BLaER1 treated with 17β-estradiol and CSF1 and Interleukin-3, amounts not matched to agents 10 nM and 100 nM (cell line): ENCODE data around the gene FBXL13.
"Not testable (repeated sequence)": the region's sequence is repeated elsewhere in the genome, so short reads cannot be mapped to it uniquely, and the experiment has no call there.

Experiments
- H3K27ac ChIP-seq, 11 experiments: shearing (Covaris generic); formaldehyde crosslinking; 2 replicates each; pipeline ENCODE4 v1.8.1; 2022
- H3K27me3 ChIP-seq, 11 experiments: shearing (Covaris generic); formaldehyde crosslinking; 2 replicates each; pipeline ENCODE4 v1.8.1; 2022
- H3K36me3 ChIP-seq, 11 experiments: shearing (Covaris generic); formaldehyde crosslinking; 2 replicates each; pipeline ENCODE4 v1.8.1; 2022
- H3K4me1 ChIP-seq, 10 experiments: shearing (Covaris generic); formaldehyde crosslinking; 2 replicates each; pipeline ENCODE4 v1.8.1; 2022
- H3K4me2 ChIP-seq, 11 experiments: shearing (Covaris generic); formaldehyde crosslinking; 2 replicates each; pipeline ENCODE4 v1.8.1; 2022
- H3K4me3 ChIP-seq, 10 experiments: shearing (Covaris generic); formaldehyde crosslinking; 2 replicates each; pipeline ENCODE4 v1.8.1; 2022
- H3K9ac ChIP-seq, 11 experiments: shearing (Covaris generic); formaldehyde crosslinking; 2 replicates each; pipeline ENCODE4 v1.8.1; 2022
- H3K9me3 ChIP-seq, 11 experiments: shearing (Covaris generic); formaldehyde crosslinking; replicated peaks in 1 of 11; 2 replicates each; pipeline ENCODE4 v1.8.1; 2022
- H4K20me1 ChIP-seq, 11 experiments: shearing (Covaris generic); formaldehyde crosslinking; 2 replicates each; pipeline ENCODE4 v1.8.1; 2022
- Cebpa-rat ChIP-seq, 11 experiments: shearing (Covaris generic); IDR thresholded peaks; 2 replicates each; pipeline ENCODE4 v1.8.1; 2022

FBXL13 gene

GRCh38 chr7:103114576-103115008, 40.0 kb upstream of the FBXL13 start:
- Histone ChIP-seq H3K27ac (no peak overlapping the region), H3K4me1 (no peaks in the 10 kb centered on the region), H3K9me3 (peaks cover 0 to 18% (median 8%) of the 10 kb centered on the region in 11 experiments; a peak in 14 of 22 replicates), H3K9ac (no peak overlapping the region), H3K27me3 (no peaks in the 10 kb centered on the region), H3K4me2 (no peak overlapping the region), H4K20me1 (no peaks in the 10 kb centered on the region), H3K36me3 (peaks cover 3 to 35% (median 17%) of the 10 kb centered on the region in 11 experiments), H3K4me3 (no peak overlapping the region)
- TF ChIP-seq Cebpa-rat (IDR thresholded peaks at IDR 0.05): no peak

- H3K9me3 ChIP-seq: peaks cover 0 to 25% (median 8%) of the 10 kb centered on the region in 11 experiments; a peak in 15 of 22 replicates
- no peak for TF ChIP-seq Cebpa-rat (IDR thresholded peaks at IDR 0.05)
- H3K27ac ChIP-seq: no peak overlapping the region
- no peaks in the 10 kb centered on the region for H4K20me1 ChIP-seq
- no peaks in the 10 kb centered on the region for H3K27me3 ChIP-seq
- no peaks in the 10 kb centered on the region for H3K4me1 ChIP-seq
- no peak overlapping the region for H3K9ac ChIP-seq
- H3K4me3 ChIP-seq: no peak overlapping the region
- H3K36me3 ChIP-seq: peaks cover 0 to 31% (median 11%) of the 10 kb centered on the region in 11 experiments; a peak in 12 of 22 replicates
- H3K4me2 ChIP-seq: no peak overlapping the region
Measured at GRCh38 chr7:103113164-103113563, 38.6 kb upstream of the FBXL13 start.

- not testable (repeated sequence) for H3K27ac ChIP-seq, H4K20me1 ChIP-seq, H3K9ac ChIP-seq, H3K27me3 ChIP-seq, H3K4me1 ChIP-seq, H3K4me3 ChIP-seq, H3K4me2 ChIP-seq
- Histone ChIP-seq H3K9me3 (peaks cover 0 to 19% (median 4%) of the 10 kb centered on the region in 11 experiments; a peak in 11 of 22 replicates), H3K36me3 (peaks cover 17 to 63% (median 33%) of the 10 kb centered on the region in 11 experiments)
Measured at GRCh38 chr7:103106703-103107070, 32.1 kb upstream of the FBXL13 start.

- peaks cover 0 to 15% (median 4%) of the 10 kb centered on the region in 11 experiments; a peak in 7 of 22 replicates for H3K9me3 ChIP-seq
- TF ChIP-seq Cebpa-rat (IDR thresholded peaks at IDR 0.05): no peak
- peaks cover 17 to 68% (median 34%) of the 10 kb centered on the region in 11 experiments for H3K36me3 ChIP-seq
- H3K4me2 ChIP-seq: no peak overlapping the region
- no peak overlapping the region for H3K4me3 ChIP-seq
- no peaks in the 10 kb centered on the region for H3K27me3 ChIP-seq
- no peaks in the 10 kb centered on the region; a peak in 1 of 22 replicates for H4K20me1 ChIP-seq
- H3K27ac ChIP-seq: no peak overlapping the region
- no peaks in the 10 kb centered on the region for H3K4me1 ChIP-seq
- H3K9ac ChIP-seq: no peak overlapping the region
Measured at GRCh38 chr7:103106005-103106702, 31.6 kb upstream of the FBXL13 start.

GRCh38 chr7:103101543-103101942, 26.9 kb upstream of the FBXL13 start:
- H3K27me3 ChIP-seq: no peaks in the 10 kb centered on the region
- H4K20me1 ChIP-seq: no peaks in the 10 kb centered on the region; a peak in 1 of 22 replicates
- no peak overlapping the region for H3K27ac ChIP-seq
- no peaks in the 10 kb centered on the region for H3K9me3 ChIP-seq
- H3K9ac ChIP-seq: no peak overlapping the region
- no peak overlapping the region for H3K4me2 ChIP-seq
- TF ChIP-seq Cebpa-rat (IDR thresholded peaks at IDR 0.05): no peak
- peaks cover 35 to 85% (median 50%) of the 10 kb centered on the region in 11 experiments for H3K36me3 ChIP-seq
- no peak overlapping the region for H3K4me3 ChIP-seq
- no peaks in the 10 kb centered on the region for H3K4me1 ChIP-seq

GRCh38 chr7:103100348-103100747, 25.8 kb upstream of the FBXL13 start:
- peaks cover 0 to 2% (median 1%) of the 10 kb centered on the region in 11 experiments; a peak in 1 of 22 replicates for H3K9me3 ChIP-seq
- H3K27me3 ChIP-seq: no peaks in the 10 kb centered on the region
- H3K9ac ChIP-seq: no peak overlapping the region
- no peaks in the 10 kb centered on the region; a peak in 1 of 22 replicates for H4K20me1 ChIP-seq
- TF ChIP-seq Cebpa-rat (IDR thresholded peaks at IDR 0.05): no peak
- H3K4me1 ChIP-seq: no peaks in the 10 kb centered on the region
- no peak overlapping the region for H3K27ac ChIP-seq
- H3K36me3 ChIP-seq: peaks cover 39 to 84% (median 56%) of the 10 kb centered on the region in 11 experiments
- H3K4me3 ChIP-seq: no peak overlapping the region
- no peak overlapping the region for H3K4me2 ChIP-seq

- no peak overlapping the region for H3K4me3 ChIP-seq
- H3K36me3 ChIP-seq: peaks cover 40 to 82% (median 62%) of the 10 kb centered on the region in 11 experiments
- H3K27me3 ChIP-seq: no peaks in the 10 kb centered on the region
- TF ChIP-seq Cebpa-rat (IDR thresholded peaks at IDR 0.05): no peak
- H3K4me2 ChIP-seq: no peak overlapping the region
- H4K20me1 ChIP-seq: no peaks in the 10 kb centered on the region
- peaks cover 0 to 6% (median 4%) of the 10 kb centered on the region in 11 experiments; a peak in 3 of 22 replicates for H3K9me3 ChIP-seq
- H3K27ac ChIP-seq: no peak overlapping the region
- no peak overlapping the region for H3K9ac ChIP-seq
- H3K4me1 ChIP-seq: no peaks in the 10 kb centered on the region; a peak in 1 of 20 replicates
Measured at GRCh38 chr7:103097041-103097440, 22.4 kb upstream of the FBXL13 start.

GRCh38 chr7:103095558-103095957, 21.0 kb upstream of the FBXL13 start:
- peaks cover 45 to 82% (median 64%) of the 10 kb centered on the region in 11 experiments for H3K36me3 ChIP-seq
- H3K4me3 ChIP-seq: not testable (repeated sequence)

GRCh38 chr7:103094102-103094501, 19.5 kb upstream of the FBXL13 start:
- Histone ChIP-seq H3K27me3 (no peaks in the 10 kb centered on the region), H3K4me1 (no peaks in the 10 kb centered on the region; a peak in 1 of 20 replicates), H3K4me2 (no peak overlapping the region), H3K36me3 (peaks cover 58 to 88% (median 73%) of the 10 kb centered on the region in 11 experiments), H3K27ac (no peak overlapping the region), H3K9ac (no peak overlapping the region), H3K4me3 (no peak overlapping the region), H4K20me1 (no peaks in the 10 kb centered on the region), H3K9me3 (peaks cover 0 to 6% (median 4%) of the 10 kb centered on the region in 11 experiments; a peak in 3 of 22 replicates)
- no peak for TF ChIP-seq Cebpa-rat (IDR thresholded peaks at IDR 0.05)

More at GRCh38 chr7:103095558-103095957, 21.0 kb upstream of the FBXL13 start:
- H3K27me3 ChIP-seq, H4K20me1 ChIP-seq, H3K27ac ChIP-seq, H3K9me3 ChIP-seq, H3K4me1 ChIP-seq, H3K9ac ChIP-seq, H3K4me2 ChIP-seq: not testable (repeated sequence)

- Histone ChIP-seq H3K36me3 (peaks cover 65 to 94% (median 80%) of the 10 kb centered on the region in 11 experiments), H3K9me3 (peaks cover 0 to 6% (median 4%) of the 10 kb centered on the region in 11 experiments; a peak in 3 of 22 replicates), H3K4me1 (no peaks in the 10 kb centered on the region; a peak in 1 of 20 replicates), H3K27ac (no peak overlapping the region), H3K4me3 (no peak overlapping the region), H3K4me2 (no peak overlapping the region), H4K20me1 (no peaks in the 10 kb centered on the region), H3K9ac (no peak overlapping the region), H3K27me3 (no peaks in the 10 kb centered on the region)
- no peak for TF ChIP-seq Cebpa-rat (IDR thresholded peaks at IDR 0.05)
Measured at GRCh38 chr7:103093429-103093828, 18.8 kb upstream of the FBXL13 start.

- H3K36me3 ChIP-seq: peaks cover 71 to 97% (median 83%) of the 10 kb centered on the region in 11 experiments
- H3K4me3 ChIP-seq, H3K4me1 ChIP-seq, H3K9ac ChIP-seq, H3K4me2 ChIP-seq, H4K20me1 ChIP-seq, H3K27me3 ChIP-seq, H3K9me3 ChIP-seq, H3K27ac ChIP-seq: not testable (repeated sequence)
Measured at GRCh38 chr7:103092321-103092720, 17.7 kb upstream of the FBXL13 start.
